IPS-15b (cell line): Measurements from ENCODE around the gene AHSP.
A peak's percentile ranks its signal among the peaks of the same experiment; 100 is the strongest.
"Not testable (repeated sequence)": the region's sequence is repeated elsewhere in the genome, so short reads cannot be mapped to it uniquely, and the experiment has no call there.

Experiments
- H3K27me3 ChIP-seq: one replicate; pipeline ENCODE4 v1.6.1; 2013; ENCODE audit warnings: low read length; ENCODE audit not compliant: control insufficient read depth, insufficient read depth
- H3K36me3 ChIP-seq: one replicate; pipeline ENCODE4 v1.6.1; 2013; ENCODE audit warnings: low read length; ENCODE audit not compliant: control insufficient read depth, insufficient read depth
- H3K4me1 ChIP-seq: one replicate; pipeline ENCODE4 v1.6.1; 2013; ENCODE audit warnings: mild to moderate bottlenecking, low read length; ENCODE audit not compliant: control insufficient read depth, insufficient read depth
- H3K4me3 ChIP-seq: one replicate; pipeline ENCODE4 v1.5.1; 2013; ENCODE audit warnings: low read depth, low read length
- H3K9ac ChIP-seq: one replicate; pipeline ENCODE4 v1.6.1; 2013; ENCODE audit warnings: low read depth, mild to moderate bottlenecking, low read length
- H3K9me3 ChIP-seq: one replicate; pipeline ENCODE4 v1.6.1; 2013; ENCODE audit warnings: mild to moderate bottlenecking, low read length; ENCODE audit not compliant: control insufficient read depth, insufficient read depth

AHSP gene

DNA sequence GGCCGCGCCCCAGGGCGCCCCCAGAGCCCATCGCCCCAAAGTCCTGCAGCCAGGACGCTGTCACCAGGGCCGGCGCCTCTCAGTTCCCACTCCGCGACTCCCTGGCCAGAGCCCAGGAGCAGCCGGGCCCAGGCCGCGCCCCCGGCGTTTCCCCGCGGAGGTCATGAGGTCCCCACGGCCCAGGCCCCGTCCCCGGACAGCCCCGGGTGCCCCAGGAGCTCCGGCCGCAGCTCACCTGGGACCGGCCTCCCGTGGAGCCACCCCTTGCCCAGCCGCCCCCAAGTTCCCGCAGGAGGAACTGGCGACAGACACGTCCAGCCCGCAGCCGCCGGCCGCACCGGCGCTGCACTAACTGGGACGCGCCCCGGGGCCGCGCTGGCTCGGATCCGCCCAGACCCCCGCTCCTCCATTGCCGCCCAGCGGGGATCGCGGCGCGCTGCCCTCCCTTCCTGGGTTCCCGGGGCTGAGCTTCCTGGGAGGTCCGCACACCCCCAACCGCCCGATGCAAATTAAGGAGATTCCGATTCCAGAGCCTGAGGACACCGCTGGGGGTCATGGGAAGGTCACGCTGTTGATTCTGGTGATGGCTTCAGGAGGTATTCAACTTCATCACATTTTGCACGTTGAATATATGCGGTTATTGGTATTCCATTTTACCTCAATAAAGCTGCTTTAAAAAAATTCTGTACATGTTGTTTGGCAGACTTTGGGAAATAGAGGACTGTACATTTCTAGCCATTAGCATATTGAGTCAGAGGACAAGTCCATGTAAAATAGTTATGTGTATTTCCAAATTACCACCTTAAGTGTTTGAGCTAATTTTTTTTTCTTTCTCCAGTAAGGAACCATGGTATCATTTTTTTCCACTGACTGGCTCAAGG lies 9.9 kb downstream of the AHSP start:
- peak overlapping the region; percentile 37 for H3K9ac ChIP-seq
- H3K4me1 ChIP-seq: peaks cover 2% of the 10 kb centered on the region
- H3K36me3 ChIP-seq: no peaks in the 10 kb centered on the region
- peaks cover 8% of the 10 kb centered on the region for H3K9me3 ChIP-seq
- H3K27me3 ChIP-seq: peaks cover 7% of the 10 kb centered on the region
- peak overlapping the region; percentile 52 for H3K4me3 ChIP-seq

DNA sequence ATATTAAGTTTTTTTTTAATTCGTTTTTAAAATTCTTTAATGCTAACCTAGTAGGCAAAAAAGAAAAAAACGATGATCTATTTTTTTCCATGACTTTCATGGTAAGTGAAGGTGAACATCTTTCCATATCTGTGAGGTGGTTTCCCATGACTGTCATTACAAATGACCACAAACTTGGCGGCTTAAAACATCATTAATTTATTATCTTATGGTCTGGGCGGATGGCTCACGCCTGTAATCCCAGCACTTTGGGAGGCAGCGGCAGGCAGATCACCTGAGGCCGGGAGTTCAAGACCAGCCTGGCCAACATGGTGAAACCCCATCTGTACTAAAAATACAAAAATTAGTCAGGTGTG lies 10.5 kb downstream of the AHSP start:
- not testable (repeated sequence) for H3K36me3 ChIP-seq, H3K9ac ChIP-seq, H3K27me3 ChIP-seq

DNA sequence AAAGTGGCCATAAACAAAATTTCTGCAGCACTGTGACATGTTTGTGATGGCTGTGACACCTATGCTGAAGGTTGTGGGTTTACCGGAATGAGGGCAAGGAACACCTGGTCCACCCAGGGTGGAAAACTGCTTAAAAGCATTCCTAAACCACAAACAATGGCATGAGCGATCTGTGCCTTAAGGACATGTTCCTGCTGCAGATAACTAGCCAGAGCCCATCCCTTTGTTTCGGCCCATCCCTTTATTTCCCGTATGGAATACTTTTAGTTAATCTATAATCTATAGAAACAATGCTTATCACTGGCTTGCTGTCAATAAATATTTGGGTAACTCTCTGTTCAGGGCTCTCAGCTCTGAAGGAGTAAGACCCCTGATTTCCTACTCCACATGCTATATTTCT lies 12.1 kb downstream of the AHSP start:
- peaks cover 10% of the 10 kb centered on the region for H3K9me3 ChIP-seq
- not testable (repeated sequence) for H3K4me1 ChIP-seq, H3K4me3 ChIP-seq

More for the DNA sequence above, 10.5 kb downstream of the AHSP start:
- H3K4me3 ChIP-seq, H3K4me1 ChIP-seq: not testable (repeated sequence)
- peaks cover 10% of the 10 kb centered on the region for H3K9me3 ChIP-seq

DNA sequence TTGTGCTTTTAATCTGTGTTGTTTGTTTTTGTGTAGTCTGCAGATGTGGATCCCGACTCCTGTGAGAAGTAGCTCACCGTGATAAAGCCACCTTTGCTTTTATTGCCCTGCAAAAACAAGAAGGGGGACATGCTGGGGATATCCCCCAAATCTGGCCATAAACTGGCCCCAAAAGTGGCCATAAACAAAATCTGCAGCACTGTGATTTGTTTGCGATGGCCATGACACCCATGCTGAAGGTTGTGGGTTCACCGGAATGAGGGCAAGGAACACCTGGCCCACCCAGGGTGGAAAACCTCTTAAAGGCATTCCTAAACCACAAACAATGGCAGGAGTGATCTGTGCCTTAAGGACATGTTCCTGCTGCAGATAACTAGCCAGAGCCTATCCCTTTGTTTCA lies 15.1 kb downstream of the AHSP start:
- H3K9me3 ChIP-seq: peaks cover 10% of the 10 kb centered on the region
- no peak overlapping the region for H3K9ac ChIP-seq
- no peaks in the 10 kb centered on the region for H3K4me1 ChIP-seq
- H3K36me3 ChIP-seq: no peaks in the 10 kb centered on the region
- no peak overlapping the region for H3K4me3 ChIP-seq
- H3K27me3 ChIP-seq: no peaks in the 10 kb centered on the region

More for the DNA sequence above, 12.1 kb downstream of the AHSP start:
- H3K9ac ChIP-seq, H3K27me3 ChIP-seq, H3K36me3 ChIP-seq: not testable (repeated sequence)

DNA sequence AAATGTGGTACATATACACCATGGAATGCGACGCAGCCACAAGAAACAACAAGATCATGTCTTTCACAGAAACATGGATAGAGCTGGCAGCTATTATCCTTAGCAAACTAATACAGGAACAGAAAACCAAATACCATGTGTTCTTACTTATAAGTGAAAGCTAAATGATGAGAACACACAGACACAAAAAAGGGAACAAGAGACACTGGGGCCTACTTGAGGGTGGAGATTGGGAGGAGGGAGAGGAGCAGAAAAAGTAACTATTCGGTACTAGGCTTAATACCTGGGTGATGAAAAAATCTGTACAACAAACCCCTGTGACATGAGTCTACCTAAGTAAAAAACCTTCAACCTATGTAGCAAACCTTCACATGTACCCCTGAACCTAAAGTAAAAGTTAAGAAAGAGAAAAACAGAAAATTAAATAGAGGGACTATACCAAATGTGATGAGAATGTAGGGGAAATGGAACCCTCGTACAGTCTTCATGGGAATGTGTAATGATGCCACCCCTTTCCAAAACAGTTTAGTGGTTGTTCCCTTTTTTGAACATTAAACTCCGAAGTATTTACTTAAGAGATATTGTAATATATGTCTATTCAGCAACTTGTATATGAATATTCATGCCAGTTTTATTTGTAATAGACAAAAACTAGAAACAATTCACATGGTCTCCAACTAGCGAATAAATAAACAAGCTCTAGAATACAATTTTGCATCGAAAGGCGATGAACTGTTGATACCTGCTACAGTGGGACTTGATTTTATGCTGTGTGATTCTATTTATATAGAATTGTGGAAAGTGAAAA lies 33.9 kb downstream of the AHSP start:
- H3K4me1 ChIP-seq: no peaks in the 10 kb centered on the region
- no peaks in the 10 kb centered on the region for H3K36me3 ChIP-seq
- no peaks in the 10 kb centered on the region for H3K9me3 ChIP-seq
- H3K9ac ChIP-seq: no peak overlapping the region
- H3K4me3 ChIP-seq: no peak overlapping the region
- H3K27me3 ChIP-seq: peaks cover 23% of the 10 kb centered on the region

DNA sequence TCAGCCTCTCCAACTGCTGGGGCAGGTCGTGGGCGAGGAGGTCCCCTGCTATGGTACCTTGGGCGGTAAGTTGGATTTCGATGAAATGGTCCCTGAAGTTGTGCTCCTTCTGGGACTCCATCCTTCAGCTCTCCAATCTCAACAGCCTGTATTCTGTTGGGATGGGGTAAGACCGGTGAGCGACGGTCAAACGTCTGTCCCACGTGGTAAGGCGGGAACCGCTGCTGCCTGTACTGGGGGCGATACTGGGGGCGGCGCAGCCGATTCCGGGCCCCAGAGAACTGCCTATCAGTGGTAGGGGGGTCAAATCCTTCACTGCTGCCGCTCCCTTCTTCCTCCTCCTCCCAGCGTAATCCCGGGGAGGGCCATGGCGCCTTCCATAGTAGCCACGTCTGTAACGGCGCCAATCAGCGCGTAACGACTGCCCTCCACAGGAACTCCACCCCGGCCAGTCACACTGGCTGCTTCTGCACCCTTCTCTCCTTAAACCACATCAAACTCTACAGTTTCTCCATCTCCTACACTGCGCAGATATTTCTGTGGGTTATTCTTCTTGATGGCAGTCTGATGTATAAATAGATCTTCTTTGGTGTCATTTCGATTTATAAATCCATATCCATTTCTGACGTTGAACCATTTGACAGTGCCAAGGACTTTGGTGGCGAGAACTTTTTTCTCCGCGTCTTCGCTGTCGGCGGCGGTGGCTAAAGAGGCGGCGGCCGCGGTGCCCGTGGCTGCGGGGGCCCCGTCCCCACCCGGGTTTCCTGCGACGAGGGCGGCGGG lies 41.1 kb downstream of the AHSP start:
- Histone ChIP-seq H3K9ac (no peak overlapping the region), H3K9me3 (no peaks in the 10 kb centered on the region), H3K27me3 (peaks cover 62% of the 10 kb centered on the region), H3K4me3 (peak overlapping the region; percentile 28), H3K4me1 (no peaks in the 10 kb centered on the region), H3K36me3 (no peaks in the 10 kb centered on the region)

DNA sequence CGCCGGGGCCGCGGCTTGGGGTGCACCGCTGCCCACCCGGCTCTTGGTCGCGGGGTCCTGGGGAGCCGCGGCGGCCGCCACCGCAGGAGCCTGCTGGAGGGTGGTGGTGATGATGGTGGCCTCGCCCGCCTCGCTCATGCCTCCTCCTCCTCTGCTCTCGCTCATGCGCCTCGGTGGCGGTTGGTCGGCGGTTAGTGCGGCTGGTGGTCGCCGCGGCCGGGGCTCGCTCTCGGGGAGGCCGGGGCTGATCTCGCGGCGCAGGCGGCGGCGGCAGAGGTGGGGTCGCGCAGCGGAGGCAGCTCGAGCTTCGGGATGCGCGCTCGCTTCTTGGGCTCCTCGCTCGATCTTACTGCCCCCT lies 41.6 kb downstream of the AHSP start:
- no peak overlapping the region for H3K9ac ChIP-seq

DNA sequence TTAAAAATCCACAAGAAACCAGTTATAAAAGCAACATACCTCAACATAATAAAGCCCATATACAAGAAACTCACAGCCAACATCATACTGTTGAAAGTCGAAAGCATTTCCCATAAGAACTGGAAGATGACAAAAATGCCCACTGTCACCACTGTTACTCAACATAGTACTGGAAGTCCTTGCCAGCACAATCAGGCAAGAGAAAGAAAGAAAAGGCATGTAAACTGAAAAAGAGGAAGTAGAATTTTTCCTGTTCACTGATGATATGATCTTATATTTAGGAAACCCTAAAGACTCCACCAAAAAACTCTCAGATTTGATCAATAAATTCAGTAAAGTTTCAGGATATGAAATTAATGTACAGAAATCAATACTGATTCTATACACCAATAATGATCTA lies 45.1 kb downstream of the AHSP start:
- Histone ChIP-seq H3K9me3 (no peaks in the 10 kb centered on the region), H3K4me3 (no peak overlapping the region), H3K27me3 (peaks cover 31% of the 10 kb centered on the region)

More for the DNA sequence above, 41.6 kb downstream of the AHSP start:
- Histone ChIP-seq H3K4me3 (peak overlapping the region; percentile 28), H3K27me3 (peaks cover 57% of the 10 kb centered on the region), H3K36me3 (no peaks in the 10 kb centered on the region), H3K4me1 (no peaks in the 10 kb centered on the region), H3K9me3 (no peaks in the 10 kb centered on the region)

DNA sequence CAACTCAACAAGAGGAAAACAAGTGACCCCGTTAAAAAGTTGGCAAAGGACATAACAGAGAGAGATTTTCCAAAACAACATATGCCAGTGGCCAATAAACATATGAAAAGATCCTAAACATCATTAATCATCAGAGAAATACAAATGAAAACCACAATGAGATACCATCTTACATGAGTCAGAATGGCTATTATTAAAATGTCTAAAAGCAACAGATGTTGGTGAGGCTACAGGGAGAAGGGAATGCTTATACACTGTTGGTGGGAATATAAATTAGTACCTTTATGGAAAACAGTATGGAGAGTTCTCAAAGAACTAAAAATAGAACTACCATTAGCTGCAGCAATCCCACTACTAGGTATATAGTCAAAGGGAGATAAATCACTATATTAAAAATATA lies 46.5 kb downstream of the AHSP start:
- H3K9ac ChIP-seq: not testable (repeated sequence)
- peaks cover 17% of the 10 kb centered on the region for H3K27me3 ChIP-seq

More for the DNA sequence above, 45.1 kb downstream of the AHSP start:
- H3K9ac ChIP-seq: no peak overlapping the region
- H3K36me3 ChIP-seq: no peaks in the 10 kb centered on the region
- no peaks in the 10 kb centered on the region for H3K4me1 ChIP-seq

DNA sequence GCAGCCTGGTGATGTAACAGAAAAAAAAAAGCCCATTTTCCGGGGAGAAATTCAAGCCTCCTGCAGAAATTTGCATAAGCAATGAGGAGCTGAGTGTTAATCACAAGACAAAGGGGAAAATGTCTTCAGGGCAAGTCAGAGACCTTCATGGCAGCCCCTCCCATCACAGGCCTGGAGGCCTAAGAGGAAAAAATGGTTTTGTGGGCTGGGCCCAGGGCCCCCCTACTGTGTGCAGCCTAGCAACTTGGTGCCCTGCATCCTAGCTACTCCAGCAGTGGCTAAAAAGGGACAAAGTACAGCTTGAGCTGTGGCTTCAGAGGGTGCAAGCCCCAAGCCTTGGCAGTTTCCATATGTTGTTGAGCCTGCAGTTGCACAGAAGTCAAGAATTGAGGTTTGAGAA lies 49.7 kb downstream of the AHSP start:
- H3K4me1 ChIP-seq: no peaks in the 10 kb centered on the region
- no peak overlapping the region for H3K9ac ChIP-seq
- H3K27me3 ChIP-seq: no peaks in the 10 kb centered on the region
- no peaks in the 10 kb centered on the region for H3K36me3 ChIP-seq
- no peaks in the 10 kb centered on the region for H3K9me3 ChIP-seq
- no peak overlapping the region for H3K4me3 ChIP-seq

More for the DNA sequence above, 46.5 kb downstream of the AHSP start:
- H3K4me3 ChIP-seq, H3K9me3 ChIP-seq, H3K4me1 ChIP-seq, H3K36me3 ChIP-seq: not testable (repeated sequence)
